ENCODE results near the gene CLTCL1. TPM values are rescaled to one million over a fixed set of nuclear protein-coding genes. Genes with fewer than 3 reads are reported as not detected.

CLTCL1 gene
- total RNA-seq, 1 donor from 2014 or later: 4.3 TPM

GRCh38 chr22:19129871-19130270 lies 161.6 kb downstream of the CLTCL1 start:
- H3K4me3 ChIP-seq (ENCODE audit: low read depth, low read length): no peak overlapping the region
- TF ChIP-seq, protein P1, sequence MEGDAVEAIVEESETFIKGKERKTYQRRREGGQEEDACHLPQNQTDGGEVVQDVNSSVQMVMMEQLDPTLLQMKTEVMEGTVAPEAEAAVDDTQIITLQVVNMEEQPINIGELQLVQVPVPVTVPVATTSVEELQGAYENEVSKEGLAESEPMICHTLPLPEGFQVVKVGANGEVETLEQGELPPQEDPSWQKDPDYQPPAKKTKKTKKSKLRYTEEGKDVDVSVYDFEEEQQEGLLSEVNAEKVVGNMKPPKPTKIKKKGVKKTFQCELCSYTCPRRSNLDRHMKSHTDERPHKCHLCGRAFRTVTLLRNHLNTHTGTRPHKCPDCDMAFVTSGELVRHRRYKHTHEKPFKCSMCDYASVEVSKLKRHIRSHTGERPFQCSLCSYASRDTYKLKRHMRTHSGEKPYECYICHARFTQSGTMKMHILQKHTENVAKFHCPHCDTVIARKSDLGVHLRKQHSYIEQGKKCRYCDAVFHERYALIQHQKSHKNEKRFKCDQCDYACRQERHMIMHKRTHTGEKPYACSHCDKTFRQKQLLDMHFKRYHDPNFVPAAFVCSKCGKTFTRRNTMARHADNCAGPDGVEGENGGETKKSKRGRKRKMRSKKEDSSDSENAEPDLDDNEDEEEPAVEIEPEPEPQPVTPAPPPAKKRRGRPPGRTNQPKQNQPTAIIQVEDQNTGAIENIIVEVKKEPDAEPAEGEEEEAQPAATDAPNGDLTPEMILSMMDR (conservative IDR thresholded peaks at IDR 0.05; ENCODE audit: low read depth, low read length): no peak
- no peak for DNase-seq (ENCODE audit: low read depth)

Other genes starting within 250 kb of the CLTCL1 start
- 44.8 and 51.7 TPM in 2 replicates for gene DGCR2, start 169.3 kb downstream of the CLTCL1 start, total RNA-seq
- gene TSSK2, start 160.4 kb downstream of the CLTCL1 start, total RNA-seq: not detected in 2 replicates
- gene ESS2, start 147.1 kb downstream of the CLTCL1 start, total RNA-seq: 17.5 and 25.7 TPM in 2 replicates
- not detected in 2 replicates for gene GSC2, start 141.4 kb downstream of the CLTCL1 start, total RNA-seq
- gene SLC25A1, start 113.0 kb downstream of the CLTCL1 start, total RNA-seq: 168 and 211 TPM in 2 replicates
- 13.3 and 17.8 TPM in 2 replicates for gene HIRA, start 140.0 kb upstream of the CLTCL1 start, total RNA-seq
- gene MRPL40, start 140.8 kb upstream of the CLTCL1 start, total RNA-seq: 24.3 and 43.8 TPM in 2 replicates
- gene C22orf39, start 156.0 kb upstream of the CLTCL1 start, total RNA-seq: 33.1 and 40.3 TPM in 2 replicates
- gene UFD1, start 187.5 kb upstream of the CLTCL1 start, total RNA-seq: 47.7 and 68.1 TPM in 2 replicates
- 31.2 and 75.2 TPM in 2 replicates for gene CDC45, start 188.2 kb upstream of the CLTCL1 start, total RNA-seq
- gene CLDN5, start 232.7 kb upstream of the CLTCL1 start, total RNA-seq: 0.29 and 1.2 TPM in 2 replicates